Activated CD4-positive, alpha-beta T cell treated with anti-CD3 and anti-CD28 coated beads for 36 hours (primary cell): ENCODE measurements around the gene SMARCAL1. TPM values are rescaled to one million over a fixed set of nuclear protein-coding genes. Genes with fewer than 3 reads are reported as not detected.
A peak's percentile ranks its signal among the peaks of the same experiment; 100 is the strongest.

Experiments
- ATAC-seq: fragments of 200-7000 bp; cut with Tn5 transposase; one replicate; pipeline ENCODE4 v1.10.0; 2021; ENCODE audit warnings: mild to moderate bottlenecking, moderate library complexity
- CTCF ChIA-PET: fragments of 350-600 bp; sonication (Branson Sonifier 250); formaldehyde crosslinking; loops from one replicate; lab custom pipeline; 2021; ENCODE audit warnings: antibody characterized with exemption; lab: Charles Lee
- POLR2A ChIA-PET: fragments of 350-600 bp; sonication (Branson Sonifier 250); formaldehyde crosslinking; loops from one replicate; lab custom pipeline; 2021; ENCODE audit warnings: antibody characterized with exemption, inconsistent platforms; lab: Charles Lee
- DNase-seq: peaks from one replicate; pipeline ENCODE4 v3.0.0-alpha.2; 2020
- H3K27ac Mint-ChIP-seq: one replicate; pipeline ENCODE4 v1.8.0; 2021; ENCODE audit warnings: mixed read lengths
- H3K27me3 Mint-ChIP-seq: one replicate; pipeline ENCODE4 v1.8.0; 2021; ENCODE audit warnings: mixed read lengths
- H3K36me3 Mint-ChIP-seq: one replicate; pipeline ENCODE4 v1.8.0; 2021; ENCODE audit warnings: low read depth, mixed read lengths
- H3K4me1 Mint-ChIP-seq: one replicate; pipeline ENCODE4 v1.8.0; 2021; ENCODE audit warnings: mixed read lengths
- H3K4me3 Mint-ChIP-seq: one replicate; pipeline ENCODE4 v1.8.0; 2021; ENCODE audit warnings: mild to moderate bottlenecking, moderate library complexity, mixed read lengths
- H3K9me3 Mint-ChIP-seq: one replicate; pipeline ENCODE4 v1.8.0; 2021; ENCODE audit warnings: low read depth, mixed read lengths
- intact Hi-C, 2 experiments: fragments of 100-400 bp; cut with DNase I in 1 of 2; cut with micrococcal nuclease in 1 of 2; formaldehyde crosslinking; loops; one replicate each; pipeline versions ENCODE4 v1.14.2 to v1.15.1; 2022 to 2024; cut with DNase I, micrococcal nuclease
- total RNA-seq, 2 experiments: library from RNA; stranded (reverse); gene quantifications; one replicate each; pipeline ENCODE4 v1.2.3, GENCODE V29; 2021

Gene SMARCAL1
- total RNA-seq, 2 experiments from 2014 or later, result 25.9 to 27.7 TPM

GRCh38 chr2:216478151-216478550 lies 65.9 kb downstream of the SMARCAL1 start:
- ChIA-PET CTCF (interaction anchor here (0.6 to 1.0 kb wide), 4 partner anchors 19 to 119 kb away, joined by 3 to 5 read pairs (median 3); partner anchors contain the start of gene RPL37A), POLR2A (interaction anchor here (0.6 kb wide), 1 partner anchor 183 kb away, joined by 3 read pairs; no protein-coding TSS in a partner anchor)
- Mint-ChIP-seq H3K36me3 (peaks cover 28% of the 10 kb centered on the region), H3K9me3 (no peaks in the 10 kb centered on the region), H3K4me1 (peaks cover 22% of the 10 kb centered on the region), H3K4me3 (no peak overlapping the region), H3K27ac (peak overlapping the region; percentile 51), H3K27me3 (no peaks in the 10 kb centered on the region)
- ATAC-seq (peak; percentile 93), DNase-seq (peak; percentile 65)
- intact Hi-C loops, result no loop called here

- no peak for ATAC-seq
- no peak overlapping the region for H3K27ac Mint-ChIP-seq
- no peak for DNase-seq
- no peaks in the 10 kb centered on the region for H3K9me3 Mint-ChIP-seq
- POLR2A ChIA-PET, result no interaction called here
- no peaks in the 10 kb centered on the region for H3K27me3 Mint-ChIP-seq
- CTCF ChIA-PET, result interaction anchor here (1.6 kb wide), 2 partner anchors 20 to 188 kb away, joined by 3 to 4 read pairs; partner anchors contain the start of gene RPL37A
- peaks cover 28% of the 10 kb centered on the region for H3K36me3 Mint-ChIP-seq
- no peak overlapping the region for H3K4me3 Mint-ChIP-seq
- peaks cover 22% of the 10 kb centered on the region for H3K4me1 Mint-ChIP-seq
- intact Hi-C loops, result no loop called here
Measured at GRCh38 chr2:216478791-216479190, 66.5 kb downstream of the SMARCAL1 start.

- peaks cover 17% of the 10 kb centered on the region for H3K4me1 Mint-ChIP-seq
- POLR2A ChIA-PET, result no interaction called here
- no peak for ATAC-seq
- intact Hi-C loops, result no loop called here
- H3K27me3 Mint-ChIP-seq, result no peaks in the 10 kb centered on the region
- H3K9me3 Mint-ChIP-seq, result no peaks in the 10 kb centered on the region
- no peak for DNase-seq
- H3K36me3 Mint-ChIP-seq, result peaks cover 28% of the 10 kb centered on the region
- H3K4me3 Mint-ChIP-seq, result no peak overlapping the region
- CTCF ChIA-PET, result interaction anchor here (1.6 kb wide), 1 partner anchor 18 kb away, joined by 4 read pairs; the partner anchor contains the start of gene RPL37A
- H3K27ac Mint-ChIP-seq, result peak overlapping the region; percentile 20
Measured at GRCh38 chr2:216480221-216480620, 67.9 kb downstream of the SMARCAL1 start.

- POLR2A ChIA-PET, result no interaction called here
- Mint-ChIP-seq H3K27me3 (no peaks in the 10 kb centered on the region), H3K36me3 (peaks cover 14% of the 10 kb centered on the region), H3K27ac (no peak overlapping the region), H3K4me3 (no peak overlapping the region), H3K9me3 (no peaks in the 10 kb centered on the region), H3K4me1 (peaks cover 9% of the 10 kb centered on the region)
- CTCF ChIA-PET, result no interaction called here
- no peak for ATAC-seq
- DNase-seq, result no peak
- intact Hi-C loops, result no loop called here
Measured at GRCh38 chr2:216482640-216483039, 70.4 kb downstream of the SMARCAL1 start.

- H3K36me3 Mint-ChIP-seq, result peaks cover 10% of the 10 kb centered on the region
- no peak overlapping the region for H3K27ac Mint-ChIP-seq
- POLR2A ChIA-PET, result no interaction called here
- H3K4me1 Mint-ChIP-seq, result no peaks in the 10 kb centered on the region
- no peak overlapping the region for H3K4me3 Mint-ChIP-seq
- no peaks in the 10 kb centered on the region for H3K9me3 Mint-ChIP-seq
- DNase-seq, result no peak
- ATAC-seq, result no peak
- intact Hi-C loops, result no loop called here
- CTCF ChIA-PET, result no interaction called here
- H3K27me3 Mint-ChIP-seq, result no peaks in the 10 kb centered on the region
Measured at GRCh38 chr2:216485237-216485636, 73.0 kb downstream of the SMARCAL1 start.

GRCh38 chr2:216485745-216486144 lies 73.5 kb downstream of the SMARCAL1 start:
- CTCF ChIA-PET, result no interaction called here
- H3K9me3 Mint-ChIP-seq, result no peaks in the 10 kb centered on the region
- H3K4me1 Mint-ChIP-seq, result no peaks in the 10 kb centered on the region
- ATAC-seq (no peak), DNase-seq (no peak)
- POLR2A ChIA-PET, result no interaction called here
- intact Hi-C loops, result no loop called here
- H3K27ac Mint-ChIP-seq, result no peak overlapping the region
- H3K27me3 Mint-ChIP-seq, result no peaks in the 10 kb centered on the region
- no peak overlapping the region for H3K4me3 Mint-ChIP-seq
- H3K36me3 Mint-ChIP-seq, result peaks cover 5% of the 10 kb centered on the region

- POLR2A ChIA-PET, result no interaction called here
- Mint-ChIP-seq H3K4me1 (no peaks in the 10 kb centered on the region), H3K36me3 (peaks cover 3% of the 10 kb centered on the region), H3K27ac (no peak overlapping the region), H3K27me3 (no peaks in the 10 kb centered on the region), H3K4me3 (no peak overlapping the region), H3K9me3 (no peaks in the 10 kb centered on the region)
- CTCF ChIA-PET, result no interaction called here
- ATAC-seq (no peak), DNase-seq (no peak)
- intact Hi-C loops, result no loop called here
Measured at GRCh38 chr2:216486271-216486670, 74.0 kb downstream of the SMARCAL1 start.

GRCh38 chr2:216486708-216487107 lies 74.4 kb downstream of the SMARCAL1 start:
- Mint-ChIP-seq H3K27ac (no peak overlapping the region), H3K4me3 (no peak overlapping the region), H3K4me1 (no peaks in the 10 kb centered on the region), H3K27me3 (no peaks in the 10 kb centered on the region), H3K36me3 (peaks cover under 1% of the 10 kb centered on the region), H3K9me3 (no peaks in the 10 kb centered on the region)
- intact Hi-C loops, result no loop called here
- ATAC-seq (no peak), DNase-seq (no peak)
- ChIA-PET POLR2A (interaction anchor here (1.0 kb wide), 1 partner anchor 12 kb away, joined by 4 read pairs; the partner anchor contains the start of gene RPL37A), CTCF (no interaction called here)

GRCh38 chr2:216490061-216490460 lies 77.8 kb downstream of the SMARCAL1 start:
- no peak for DNase-seq
- POLR2A ChIA-PET, result no interaction called here
- Mint-ChIP-seq H3K36me3 (no peaks in the 10 kb centered on the region), H3K9me3 (no peaks in the 10 kb centered on the region), H3K4me3 (no peak overlapping the region), H3K27me3 (no peaks in the 10 kb centered on the region), H3K4me1 (no peaks in the 10 kb centered on the region), H3K27ac (no peak overlapping the region)
- CTCF ChIA-PET, result interaction anchor here (0.7 kb wide), 1 partner anchor 451 kb away, joined by 3 read pairs; no protein-coding TSS in a partner anchor
- intact Hi-C loops, result loop anchor here in 1 of 2 experiments (10.0 kb wide), 1 partner anchor 285 kb away; no protein-coding TSS in a partner anchor
- no peak for ATAC-seq

GRCh38 chr2:216491793-216492596 lies 79.7 kb downstream of the SMARCAL1 start:
- intact Hi-C loops, result loop anchor here in 1 of 2 experiments (10.0 kb wide), 1 partner anchor 287 kb away; no protein-coding TSS in a partner anchor
- no peak for ATAC-seq
- no peaks in the 10 kb centered on the region for H3K9me3 Mint-ChIP-seq
- ChIA-PET CTCF (no interaction called here), POLR2A (no interaction called here)
- no peaks in the 10 kb centered on the region for H3K27me3 Mint-ChIP-seq
- no peak overlapping the region for H3K4me3 Mint-ChIP-seq
- peaks cover 1% of the 10 kb centered on the region for H3K36me3 Mint-ChIP-seq
- H3K27ac Mint-ChIP-seq, result no peak overlapping the region
- DNase-seq, result no peak
- peaks cover 4% of the 10 kb centered on the region for H3K4me1 Mint-ChIP-seq

- Mint-ChIP-seq H3K36me3 (peaks cover 6% of the 10 kb centered on the region), H3K4me1 (peaks cover 10% of the 10 kb centered on the region), H3K4me3 (no peak overlapping the region), H3K27me3 (no peaks in the 10 kb centered on the region), H3K9me3 (no peaks in the 10 kb centered on the region), H3K27ac (no peak overlapping the region)
- DNase-seq (no peak), ATAC-seq (peak; percentile 55)
- ChIA-PET CTCF (no interaction called here), POLR2A (no interaction called here)
- intact Hi-C loops, result loop anchor here in 1 of 2 experiments (10.0 kb wide), 1 partner anchor 288 kb away; no protein-coding TSS in a partner anchor
Measured at GRCh38 chr2:216492597-216493333, 80.5 kb downstream of the SMARCAL1 start.
